SK-N-SH (cell line): ENCODE data around the gene PLVAP. TPM values are rescaled to one million over a fixed set of nuclear protein-coding genes. Genes with fewer than 3 reads are reported as not detected.

ENCODE experiments used
- CTCF ChIA-PET: fragments of 300-600, 350-600 bp; formaldehyde crosslinking; extraction: SDS; loops from one replicate; lab custom pipeline; 2021; lab: Yijun Ruan, JAX
- POLR2A ChIA-PET: fragments of 350-600 bp; sonication (Branson Sonifier 250); formaldehyde crosslinking; extraction: SDS; loops from one replicate; lab custom pipeline; 2020; ENCODE audit warnings: antibody characterized with exemption, inconsistent platforms; lab: Yijun Ruan, JAX
- DNase-seq: peaks from one replicate; pipeline ENCODE4 v3.0.0; 2012
- H2AFZ ChIP-seq: fragments of 200-600 bp; sonication (generic); 2 replicates; pipeline ENCODE4 v1.8.1; 2016; ENCODE audit warnings: antibody characterized with exemption, mild to moderate bottlenecking, low read depth
- H3F3A ChIP-seq: fragments of 200-600 bp; sonication (generic); replicated peaks from 2 replicates; pipeline ENCODE3; 2016; ENCODE audit warnings: antibody characterized with exemption, mild to moderate bottlenecking; ENCODE audit not compliant: insufficient read depth
- H3K27ac ChIP-seq, 2 experiments: fragments of 200-500 bp in 1 of 2; fragments of 200-600 bp in 1 of 2; sonication (Bioruptor generic) in 1 of 2; sonication (generic), shearing (Covaris generic) in 1 of 2; 2 replicates each; pipeline versions ENCODE4 v1.5.1 to v1.6.1; 2014 to 2016; ENCODE audit warnings: low read depth in 2 of 2, inconsistent platforms in 1 of 2, low read length in 1 of 2, mild to moderate bottlenecking in 1 of 2, mixed read lengths in 1 of 2
- H3K27me3 ChIP-seq: fragments of 200-600 bp; sonication (generic), shearing (Covaris generic); 2 replicates; pipeline ENCODE4 v1.6.1; 2016; ENCODE audit warnings: mixed run types; ENCODE audit not compliant: insufficient read depth
- H3K36me3 ChIP-seq, 2 experiments: fragments of 200-500 bp in 1 of 2; fragments of 200-600 bp in 1 of 2; sonication (Bioruptor generic) in 1 of 2; sonication (generic) in 1 of 2; replicated peaks in 1 of 2; 2 replicates each; pipeline versions ENCODE3 to v1.5.1; 2014 to 2016; ENCODE audit warnings: low read length in 1 of 2, mild to moderate bottlenecking in 1 of 2; ENCODE audit not compliant: insufficient read depth in 2 of 2, control insufficient read depth in 1 of 2
- H3K4me1 ChIP-seq, 2 experiments: fragments of 200-500 bp in 1 of 2; fragments of 200-600 bp in 1 of 2; sonication (Bioruptor generic) in 1 of 2; sonication (generic), shearing (Covaris generic) in 1 of 2; 2 replicates each; pipeline versions ENCODE4 v1.5.1 to v1.6.1; 2014 to 2016; ENCODE audit warnings: low read depth in 1 of 2, low read length in 1 of 2, mixed run types in 1 of 2; ENCODE audit not compliant: insufficient read depth in 2 of 2, control insufficient read depth in 1 of 2
- H3K4me2 ChIP-seq: fragments of 200-600 bp; sonication (generic), shearing (Covaris generic); 2 replicates; pipeline ENCODE4 v1.6.1; 2017; ENCODE audit warnings: mixed run types
- H3K4me3 ChIP-seq, 2 experiments: fragments of 200-500 bp in 1 of 2; fragments of 200-600 bp in 1 of 2; sonication (Bioruptor generic) in 1 of 2; sonication (generic), shearing (Covaris generic) in 1 of 2; 2 replicates each; pipeline versions ENCODE4 v1.5.1 to v1.8.1; 2014 to 2016; ENCODE audit warnings: low read depth in 2 of 2, inconsistent platforms in 1 of 2, low read length in 1 of 2, mild to moderate bottlenecking in 1 of 2, mixed read lengths in 1 of 2, moderate library complexity in 1 of 2
- H3K79me2 ChIP-seq: fragments of 200-600 bp; sonication (generic); 2 replicates; pipeline ENCODE4 v1.8.1; 2017; ENCODE audit warnings: mild to moderate bottlenecking; ENCODE audit not compliant: insufficient read depth
- H3K9ac ChIP-seq: fragments of 200-600 bp; sonication (generic); 2 replicates; pipeline ENCODE4 v1.6.1; 2017; ENCODE audit warnings: mixed run types
- H3K9me2 ChIP-seq: fragments of 200-600 bp; sonication (generic); 2 replicates; pipeline ENCODE4 v1.6.1; 2017; ENCODE audit warnings: mixed run types
- H3K9me3 ChIP-seq: fragments of 200-600 bp; sonication (generic); 2 replicates; pipeline ENCODE4 v1.6.1; 2017; ENCODE audit warnings: mixed run types, mild to moderate bottlenecking, moderate library complexity
- H4K20me1 ChIP-seq: fragments of 200-600 bp; sonication (generic); 2 replicates; pipeline ENCODE4 v1.6.1; 2017; ENCODE audit warnings: mild to moderate bottlenecking, mixed run types; ENCODE audit not compliant: insufficient read depth
- CHD2 ChIP-seq: fragments of 150-350 bp; IDR thresholded peaks from 2 replicates; pipeline ENCODE4 v1.6.1; 2018; ENCODE audit warnings: low read length; ENCODE audit not compliant: partially characterized antibody
- ELF1 ChIP-seq: IDR thresholded peaks from 2 replicates; pipeline ENCODE4 v1.4.0; 2012
- EP300 ChIP-seq, 2 experiments: IDR thresholded peaks; 2 replicates each; pipeline versions ENCODE4 v1.4.0 to v1.6.1; 2012; ENCODE audit warnings: borderline replicate concordance in 1 of 2, low read depth in 1 of 2, low read length in 1 of 2
- EZH2phosphoT487 ChIP-seq: fragments of 200-600 bp; sonication (generic); IDR thresholded peaks from 2 replicates; pipeline ENCODE4 v1.6.1; 2017; ENCODE audit warnings: low read depth, mixed run types, mild to moderate bottlenecking, antibody characterized with exemption, moderate library complexity, borderline replicate concordance
- FOSL2 ChIP-seq: IDR thresholded peaks from 2 replicates; pipeline ENCODE4 v1.4.0; 2012; ENCODE audit warnings: low read depth, mild to moderate bottlenecking, moderate library complexity, borderline replicate concordance
- FOXJ3 ChIP-seq: sonication (generic); formaldehyde crosslinking; IDR thresholded peaks from 2 replicates; pipeline ENCODE4 v1.5.1; 2020; ENCODE audit warnings: mild to moderate bottlenecking, missing genetic modification reagents
- GABPA ChIP-seq: IDR thresholded peaks from 2 replicates; pipeline ENCODE4 v1.4.0; 2012; ENCODE audit warnings: low read depth, mild to moderate bottlenecking
- GATA2 ChIP-seq: sonication (generic); formaldehyde crosslinking; IDR thresholded peaks from 2 replicates; pipeline ENCODE4 v1.5.0; 2020; ENCODE audit warnings: mild to moderate bottlenecking, missing genetic modification reagents
- JUND ChIP-seq: IDR thresholded peaks from 2 replicates; pipeline ENCODE4 v1.4.0; 2012
- MEF2A ChIP-seq: IDR thresholded peaks from 2 replicates; pipeline ENCODE4 v1.4.0; 2012; ENCODE audit warnings: low read depth, borderline replicate concordance
- NFIC ChIP-seq: IDR thresholded peaks from 2 replicates; pipeline ENCODE4 v1.4.0; 2012; ENCODE audit warnings: borderline replicate concordance
- RFX5 ChIP-seq: IDR thresholded peaks from 2 replicates; pipeline ENCODE4 v1.6.1; 2012; ENCODE audit warnings: mild to moderate bottlenecking, improper control_type of control experiment, low read length
- SMC3 ChIP-seq: IDR thresholded peaks from 2 replicates; pipeline ENCODE4 v1.6.1; 2012; ENCODE audit warnings: low read depth, low read length, improper control_type of control experiment
- TAF1 ChIP-seq: IDR thresholded peaks from 2 replicates; pipeline ENCODE4 v1.6.1; 2012; ENCODE audit warnings: low read depth, mild to moderate bottlenecking, low read length, moderate library complexity, borderline replicate concordance
- TEAD4 ChIP-seq: IDR thresholded peaks from 2 replicates; pipeline ENCODE4 v1.4.0; 2012; ENCODE audit warnings: mild to moderate bottlenecking, borderline replicate concordance; ENCODE audit not compliant: insufficient read depth
- USF1 ChIP-seq: IDR thresholded peaks from 2 replicates; pipeline ENCODE4 v1.4.0; 2012; ENCODE audit warnings: low read depth, borderline replicate concordance
- USF2 ChIP-seq: fragments of 150-350 bp; IDR thresholded peaks from 2 replicates; pipeline ENCODE4 v1.6.1; 2017; ENCODE audit warnings: antibody characterized with exemption, low read length, low read depth, borderline replicate concordance
- ZBTB33 ChIP-seq: IDR thresholded peaks from 2 replicates; pipeline ENCODE4 v1.4.0; 2012; ENCODE audit warnings: low read depth, borderline replicate concordance
- WGBS: methylation state at CpG from one replicate; pipeline ENCODE4 v1.1.6; 2017; ENCODE audit warnings: low lambda C conversion rate; 5-methylcytosine and 5-hydroxymethylcytosine counted together
- polyA plus RNA-seq, 3 experiments: library from polyadenylated mRNA; depleted of rRNA; stranded (reverse); fragments of >200 nt; gene quantifications; 2 replicates each; pipeline ENCODE4 v1.2.3, GENCODE V29; 2012
- TF ChIP-seq, protein P1 (sequence below): IDR thresholded peaks from 2 replicates; pipeline ENCODE4 v1.6.1; 2012; ENCODE audit warnings: mild to moderate bottlenecking, low read depth, low read length, moderate library complexity

Gene PLVAP
- polyA plus RNA-seq, 1 of the 3 experiments (the other 2 are of a cell fraction): not detected

- no peak for TF ChIP-seq USF1
These were observed 37.9 kb downstream of the PLVAP start (continued) for GRCh38 chr19:17339088-17339741.

DNA sequence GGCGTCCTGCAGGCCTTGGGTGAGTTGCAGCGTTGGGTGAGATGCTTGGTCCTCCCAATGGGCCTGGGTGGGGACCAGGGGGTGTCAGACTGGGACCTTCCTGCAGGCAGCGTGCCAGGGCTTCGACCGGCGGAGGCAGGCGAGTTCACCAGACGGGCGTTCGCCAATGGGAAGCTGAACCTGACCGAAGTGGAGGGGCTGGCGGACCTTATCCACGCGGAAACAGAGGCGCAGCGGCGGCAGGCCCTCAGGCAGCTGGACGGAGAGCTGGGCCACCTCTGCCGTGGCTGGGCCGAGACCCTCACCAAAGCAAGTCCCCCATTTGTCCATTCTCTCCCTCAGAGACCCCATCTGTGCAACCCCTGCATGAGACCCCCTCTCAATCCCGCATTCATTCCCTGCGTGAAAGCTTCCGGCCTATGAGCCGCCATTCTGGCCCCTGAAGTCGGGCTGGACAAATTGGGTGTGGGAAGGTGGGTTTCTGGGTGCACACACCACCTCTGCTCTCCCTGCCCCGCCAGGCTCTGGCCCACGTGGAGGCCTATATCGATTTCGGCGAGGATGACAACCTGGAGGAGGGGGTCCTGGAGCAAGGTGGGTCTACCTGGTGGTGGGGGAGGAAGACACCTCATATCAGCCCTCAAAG is 38.6 kb downstream of the PLVAP start:
- Histone ChIP-seq H3K4me3 (peak overlapping the region; percentile 91 to 99), H3K79me2 (peaks cover 8% of the 10 kb centered on the region; the same call in 1 of the 2 replicates), H3F3A (peaks cover 6% of the 10 kb centered on the region), H4K20me1 (no peaks in the 10 kb centered on the region), H3K4me2 (peak overlapping the region; percentile 94), H3K27ac (no peak overlapping the region), H3K9ac (peak overlapping the region; percentile 62; the same call in 1 of the 2 replicates), H3K36me3 (peaks cover 0 to 7% of the 10 kb centered on the region in 2 experiments), H3K9me2 (no peaks in the 10 kb centered on the region), H3K4me1 (peaks cover 0 to 16% of the 10 kb centered on the region in 2 experiments; a peak in 1 of 4 replicates), H3K9me3 (no peaks in the 10 kb centered on the region), H3K27me3 (no peaks in the 10 kb centered on the region)
- DNase-seq: no peak
- 85% methylated on average over 21 of the region's 30 CpGs for WGBS
- POLR2A ChIA-PET: interaction anchor here (0.6 kb wide), 1 partner anchor 32 kb away, joined by 4 read pairs; no protein-coding TSS in a partner anchor
- TF ChIP-seq FOSL2 (no peak), ELF1 (no peak), TAF1 (no peak), CHD2 (no peak), EP300 (IDR thresholded peaks at IDR 0.05; ENCODE audit: borderline replicate concordance in 1 of 2, low read depth in 1 of 2, low read length in 1 of 2) (no peak), MEF2A (no peak), TEAD4 (no peak), NFIC (no peak), FOXJ3 (no peak), GABPA (no peak), SMC3 (no peak), RFX5 (no peak), EZH2phosphoT487 (no peak), USF1 (no peak), USF2 (no peak), JUND (no peak), GATA2 (CRISPR knock-in tag) (no peak), ZBTB33 (no peak)
- TF ChIP-seq, protein P1, sequence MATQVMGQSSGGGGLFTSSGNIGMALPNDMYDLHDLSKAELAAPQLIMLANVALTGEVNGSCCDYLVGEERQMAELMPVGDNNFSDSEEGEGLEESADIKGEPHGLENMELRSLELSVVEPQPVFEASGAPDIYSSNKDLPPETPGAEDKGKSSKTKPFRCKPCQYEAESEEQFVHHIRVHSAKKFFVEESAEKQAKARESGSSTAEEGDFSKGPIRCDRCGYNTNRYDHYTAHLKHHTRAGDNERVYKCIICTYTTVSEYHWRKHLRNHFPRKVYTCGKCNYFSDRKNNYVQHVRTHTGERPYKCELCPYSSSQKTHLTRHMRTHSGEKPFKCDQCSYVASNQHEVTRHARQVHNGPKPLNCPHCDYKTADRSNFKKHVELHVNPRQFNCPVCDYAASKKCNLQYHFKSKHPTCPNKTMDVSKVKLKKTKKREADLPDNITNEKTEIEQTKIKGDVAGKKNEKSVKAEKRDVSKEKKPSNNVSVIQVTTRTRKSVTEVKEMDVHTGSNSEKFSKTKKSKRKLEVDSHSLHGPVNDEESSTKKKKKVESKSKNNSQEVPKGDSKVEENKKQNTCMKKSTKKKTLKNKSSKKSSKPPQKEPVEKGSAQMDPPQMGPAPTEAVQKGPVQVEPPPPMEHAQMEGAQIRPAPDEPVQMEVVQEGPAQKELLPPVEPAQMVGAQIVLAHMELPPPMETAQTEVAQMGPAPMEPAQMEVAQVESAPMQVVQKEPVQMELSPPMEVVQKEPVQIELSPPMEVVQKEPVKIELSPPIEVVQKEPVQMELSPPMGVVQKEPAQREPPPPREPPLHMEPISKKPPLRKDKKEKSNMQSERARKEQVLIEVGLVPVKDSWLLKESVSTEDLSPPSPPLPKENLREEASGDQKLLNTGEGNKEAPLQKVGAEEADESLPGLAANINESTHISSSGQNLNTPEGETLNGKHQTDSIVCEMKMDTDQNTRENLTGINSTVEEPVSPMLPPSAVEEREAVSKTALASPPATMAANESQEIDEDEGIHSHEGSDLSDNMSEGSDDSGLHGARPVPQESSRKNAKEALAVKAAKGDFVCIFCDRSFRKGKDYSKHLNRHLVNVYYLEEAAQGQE: no peak
- TF ChIP-seq, all 33 proteins: peak for 0
- CTCF ChIA-PET: interaction anchor here (3.0 kb wide), 1 partner anchor 47 kb away, joined by 12 read pairs; no protein-coding TSS in a partner anchor
- H2AFZ ChIP-seq: peak overlapping the region; percentile 57; the same call in 1 of the 2 replicates
